ENCODE data around the gene PPIL6.

DNA sequence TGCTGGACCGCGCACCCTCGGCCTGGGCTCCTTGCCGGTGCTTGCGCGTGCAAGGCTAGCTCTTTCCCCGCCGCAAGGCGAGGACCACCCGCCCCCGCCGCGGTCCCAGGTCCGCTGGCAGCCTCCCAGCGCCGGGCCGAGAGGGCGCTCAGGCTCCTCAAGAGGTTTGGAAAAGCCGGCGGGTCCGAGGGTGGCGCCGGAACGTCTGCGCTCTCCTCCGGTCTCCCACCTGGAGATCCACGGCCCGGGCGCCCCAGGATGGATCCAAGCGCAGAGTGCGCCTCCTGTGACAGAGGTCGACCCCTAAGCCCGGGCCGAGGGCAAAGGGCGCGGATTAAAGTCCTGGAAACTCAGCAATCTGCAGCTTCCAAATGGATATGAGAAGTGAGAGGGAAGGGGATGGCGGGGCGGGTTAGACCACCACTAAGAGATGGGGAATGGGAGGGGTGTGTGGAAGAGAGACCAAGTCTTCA is 15.7 kb upstream of the PPIL6 start:
- TF ChIP-seq POLR2A (IDR thresholded peaks at IDR 0.05): no peak
- TF ChIP-seq, protein P1, sequence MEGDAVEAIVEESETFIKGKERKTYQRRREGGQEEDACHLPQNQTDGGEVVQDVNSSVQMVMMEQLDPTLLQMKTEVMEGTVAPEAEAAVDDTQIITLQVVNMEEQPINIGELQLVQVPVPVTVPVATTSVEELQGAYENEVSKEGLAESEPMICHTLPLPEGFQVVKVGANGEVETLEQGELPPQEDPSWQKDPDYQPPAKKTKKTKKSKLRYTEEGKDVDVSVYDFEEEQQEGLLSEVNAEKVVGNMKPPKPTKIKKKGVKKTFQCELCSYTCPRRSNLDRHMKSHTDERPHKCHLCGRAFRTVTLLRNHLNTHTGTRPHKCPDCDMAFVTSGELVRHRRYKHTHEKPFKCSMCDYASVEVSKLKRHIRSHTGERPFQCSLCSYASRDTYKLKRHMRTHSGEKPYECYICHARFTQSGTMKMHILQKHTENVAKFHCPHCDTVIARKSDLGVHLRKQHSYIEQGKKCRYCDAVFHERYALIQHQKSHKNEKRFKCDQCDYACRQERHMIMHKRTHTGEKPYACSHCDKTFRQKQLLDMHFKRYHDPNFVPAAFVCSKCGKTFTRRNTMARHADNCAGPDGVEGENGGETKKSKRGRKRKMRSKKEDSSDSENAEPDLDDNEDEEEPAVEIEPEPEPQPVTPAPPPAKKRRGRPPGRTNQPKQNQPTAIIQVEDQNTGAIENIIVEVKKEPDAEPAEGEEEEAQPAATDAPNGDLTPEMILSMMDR (IDR thresholded peaks at IDR 0.05): peak in 2 of 7 experiments; percentile 2 to 4

Measured in body of pancreas (tissue), 4 donors.